ENCODE results near the gene BLID.

BLID gene

DNA sequence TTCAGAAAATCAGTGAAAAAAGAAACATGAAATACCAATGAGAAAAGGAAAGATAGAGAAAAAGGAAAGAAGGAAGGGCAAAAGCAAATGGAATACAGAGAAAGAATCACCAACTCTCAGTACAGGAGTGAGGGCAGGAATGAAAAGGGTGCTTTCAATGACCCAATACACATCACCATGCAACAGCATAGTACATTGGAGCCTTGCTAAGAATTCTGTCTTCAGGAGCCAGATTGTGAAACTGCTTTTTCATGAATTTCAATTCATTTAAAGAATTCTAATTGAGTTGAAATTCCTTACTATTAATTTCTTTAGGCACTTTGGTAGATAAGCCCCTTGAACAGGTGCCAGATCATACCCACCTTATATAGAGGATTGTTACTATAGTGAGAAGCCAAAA is 34.9 kb downstream of the BLID start:
- no peak for DNase-seq (ENCODE audit: low spot score)

- DNase-seq (ENCODE audit: low spot score), result no peak
These were observed 38.6 kb downstream of the BLID start for GRCh38 chr11:122077459-122077858.

DNA sequence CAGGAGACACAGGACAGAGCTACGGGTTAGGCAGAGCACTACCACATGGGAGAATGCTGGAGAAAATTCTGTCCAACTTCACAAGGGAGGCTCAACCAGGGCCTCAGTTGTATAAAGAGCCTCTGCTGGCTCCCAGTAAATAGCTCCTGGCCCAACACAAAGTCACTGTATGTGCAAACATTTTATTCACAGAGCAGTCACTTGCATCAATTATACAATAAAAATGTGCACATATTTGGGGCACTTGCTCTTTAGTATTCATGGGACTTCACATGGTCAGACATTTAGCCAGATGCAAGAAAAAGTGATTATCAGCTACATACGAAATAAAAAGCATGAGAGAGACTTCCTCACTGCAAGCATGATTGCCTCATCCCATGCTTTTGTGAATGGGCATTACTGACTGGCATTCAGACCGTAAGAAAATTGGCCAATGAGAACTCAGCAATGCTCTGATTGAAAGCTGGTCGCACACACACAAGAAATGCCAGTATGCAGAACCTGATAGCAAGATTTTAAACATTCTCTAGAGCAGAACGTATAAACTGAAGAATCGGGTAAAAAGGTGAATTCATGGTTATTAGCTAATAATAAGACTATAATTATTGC is 39.4 kb downstream of the BLID start:
- no peak for DNase-seq (ENCODE audit: low spot score)

GRCh38 chr11:122075016-122075415 is 41.0 kb downstream of the BLID start:
- DNase-seq (ENCODE audit: low spot score), result no peak

DNA sequence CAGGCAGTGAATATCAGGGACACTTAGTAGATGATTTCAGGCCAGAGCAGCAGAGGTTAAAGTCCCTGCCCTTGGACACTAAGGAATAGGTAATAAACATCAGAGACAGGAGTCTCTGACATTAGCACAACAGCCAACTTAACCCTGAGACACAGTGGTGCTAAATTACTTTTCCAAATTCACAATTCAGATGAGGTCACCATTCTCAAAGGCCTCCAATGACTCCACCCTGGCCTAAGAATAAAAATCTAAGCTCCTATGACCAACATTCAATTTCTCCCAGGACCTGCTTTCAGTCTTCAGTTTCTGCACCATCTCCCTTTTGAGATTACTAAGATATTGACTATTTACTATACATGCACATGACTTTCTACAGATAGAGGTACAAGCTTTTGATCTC is 42.0 kb downstream of the BLID start:
- DNase-seq (ENCODE audit: low spot score), result no peak

- DNase-seq (ENCODE audit: low spot score), result no peak
These were observed 44.3 kb downstream of the BLID start for GRCh38 chr11:122071709-122072202.

DNA sequence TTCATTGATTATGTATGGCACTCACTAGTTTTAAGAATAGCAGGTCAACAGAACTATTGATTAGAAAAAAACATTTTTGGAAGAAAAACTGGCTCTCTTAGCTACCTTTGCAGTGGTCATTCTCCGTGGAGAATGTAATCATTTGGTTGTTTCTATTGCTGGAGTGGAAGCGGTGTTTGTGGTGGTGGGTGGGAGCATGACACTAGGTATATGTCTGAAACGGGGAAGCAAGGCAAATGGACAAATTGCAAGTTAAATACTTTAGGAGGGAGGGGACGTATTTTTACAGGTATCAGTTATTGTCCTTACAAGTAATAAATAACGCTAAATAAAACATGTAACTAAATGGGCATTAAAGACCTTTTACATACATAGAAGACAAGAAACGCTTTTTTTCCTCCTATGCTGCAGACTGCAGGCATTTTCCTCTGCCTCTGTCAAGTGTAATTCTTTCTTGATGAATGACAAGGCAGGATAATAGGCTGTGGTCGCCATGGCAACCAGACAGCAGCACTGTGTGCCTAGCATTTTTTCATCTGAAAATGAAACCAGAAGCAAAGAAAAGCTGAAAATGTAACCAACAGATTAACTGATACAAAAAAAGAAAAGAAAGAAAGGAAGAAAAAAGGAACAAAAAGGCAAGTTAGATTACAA is 46.2 kb downstream of the BLID start:
- no peak for DNase-seq (ENCODE audit: low spot score)

- DNase-seq (ENCODE audit: low spot score), result no peak
These were observed 47.2 kb downstream of the BLID start for GRCh38 chr11:122068837-122069236.

- no peak for DNase-seq (ENCODE audit: low spot score)
These were observed 47.9 kb downstream of the BLID start for GRCh38 chr11:122068141-122068540.
